MM.1S (cell line): ENCODE measurements around the gene TTI1.

Source experiments
- DNase-seq: peaks from one replicate; pipeline ENCODE4 v3.0.0-alpha.2; 2015
- H2AFZ ChIP-seq: fragments of 300-600 bp; sonication (generic); 2 replicates; pipeline ENCODE4 v1.6.0; 2016; ENCODE audit warnings: antibody characterized with exemption, low read length
- H3F3A ChIP-seq: fragments of 300-600 bp; sonication (generic); 2 replicates; pipeline ENCODE4 v1.6.1; 2016; ENCODE audit warnings: mild to moderate bottlenecking, antibody characterized with exemption, low read length, moderate library complexity, mixed read lengths; ENCODE audit not compliant: insufficient read depth
- H3K27ac ChIP-seq: fragments of 300-600 bp; sonication (generic); 2 replicates; pipeline ENCODE4 v1.5.1; 2016; ENCODE audit warnings: mild to moderate bottlenecking, low read length
- H3K27me3 ChIP-seq: fragments of 300-600 bp; sonication (generic); replicated peaks from 2 replicates; pipeline ENCODE4 v1.6.0; 2016; ENCODE audit warnings: low read length; ENCODE audit not compliant: insufficient read depth
- H3K36me3 ChIP-seq: fragments of 300-600 bp; sonication (generic); replicated peaks from 2 replicates; pipeline ENCODE4 v1.6.1; 2016; ENCODE audit warnings: mild to moderate bottlenecking, low read length, mixed read lengths; ENCODE audit not compliant: insufficient read depth
- H3K4me1 ChIP-seq: fragments of 300-600 bp; sonication (generic); 2 replicates; pipeline ENCODE4 v1.6.1; 2016; ENCODE audit warnings: low read length, mixed read lengths
- H3K4me2 ChIP-seq: fragments of 300-600 bp; sonication (generic); 2 replicates; pipeline ENCODE4 v1.6.0; 2016; ENCODE audit warnings: low read depth, low read length
- H3K4me3 ChIP-seq: fragments of 300-600 bp; sonication (generic); 2 replicates; pipeline ENCODE4 v1.5.1; 2016; ENCODE audit warnings: low read length, mixed read lengths
- H3K79me2 ChIP-seq: fragments of 300-600 bp; sonication (generic); 2 replicates; pipeline ENCODE4 v1.6.1; 2016; ENCODE audit warnings: mixed run types, low read length, mixed read lengths
- H3K9ac ChIP-seq: fragments of 300-600 bp; sonication (generic); 2 replicates; pipeline ENCODE4 v1.6.1; 2016; ENCODE audit warnings: low read length, mixed read lengths
- H3K9me2 ChIP-seq: fragments of 300-600 bp; sonication (generic); replicated peaks from 2 replicates; pipeline ENCODE4 v1.6.1; 2016; ENCODE audit warnings: mild to moderate bottlenecking, low read length, mixed read lengths; ENCODE audit not compliant: insufficient read depth
- H3K9me3 ChIP-seq: fragments of 300-600 bp; sonication (generic); replicated peaks from 2 replicates; pipeline ENCODE4 v1.6.1; 2016; ENCODE audit warnings: mild to moderate bottlenecking, low read length, mixed read lengths; ENCODE audit not compliant: insufficient read depth
- H4K20me1 ChIP-seq: fragments of 300-600 bp; sonication (generic); 2 replicates; pipeline ENCODE4 v1.6.1; 2016; ENCODE audit warnings: mild to moderate bottlenecking, low read length, moderate library complexity, mixed read lengths; ENCODE audit not compliant: insufficient read depth
- CTCF ChIP-seq: fragments of 300-600 bp; sonication (generic); IDR thresholded peaks from 2 replicates; pipeline ENCODE4 v1.5.1; 2016; ENCODE audit warnings: antibody characterized with exemption, low read length, mixed read lengths
- EZH2 ChIP-seq: fragments of 300-600 bp; sonication (generic); optimal IDR thresholded peaks from 2 replicates; pipeline ENCODE3; 2017; ENCODE audit warnings: low read depth, mild to moderate bottlenecking, antibody characterized with exemption, low read length, mixed read lengths
- EZH2phosphoT487 ChIP-seq: fragments of 300-600 bp; sonication (generic); IDR thresholded peaks from 2 replicates; pipeline ENCODE4 v1.6.1; 2018; ENCODE audit warnings: antibody characterized with exemption, low read length

The TTI1 gene

DNA sequence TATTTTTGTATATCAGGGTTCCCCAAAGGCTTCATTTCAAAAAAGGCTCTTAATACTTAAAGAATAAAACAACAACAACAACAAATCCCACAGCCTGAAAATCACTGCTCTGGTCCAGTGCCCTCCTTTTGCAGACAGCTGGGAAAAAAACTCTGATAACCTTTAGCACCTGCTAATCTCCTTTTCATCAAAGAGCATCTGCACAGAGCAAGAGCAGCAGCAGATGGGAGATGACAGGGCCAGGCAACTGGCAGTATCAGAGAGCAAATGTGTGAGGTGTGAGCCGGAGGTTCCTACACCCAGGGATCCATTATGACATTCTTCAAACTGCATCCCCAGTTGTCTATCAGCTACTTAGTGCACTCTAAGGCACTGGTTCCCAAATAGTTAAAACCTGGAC, 25.7 kb downstream of the TTI1 start:
- Histone ChIP-seq H2AFZ (no peak overlapping the region), H4K20me1 (no peaks in the 10 kb centered on the region), H3K36me3 (peaks cover 4% of the 10 kb centered on the region; the same call in 1 of the 2 replicates)

DNA sequence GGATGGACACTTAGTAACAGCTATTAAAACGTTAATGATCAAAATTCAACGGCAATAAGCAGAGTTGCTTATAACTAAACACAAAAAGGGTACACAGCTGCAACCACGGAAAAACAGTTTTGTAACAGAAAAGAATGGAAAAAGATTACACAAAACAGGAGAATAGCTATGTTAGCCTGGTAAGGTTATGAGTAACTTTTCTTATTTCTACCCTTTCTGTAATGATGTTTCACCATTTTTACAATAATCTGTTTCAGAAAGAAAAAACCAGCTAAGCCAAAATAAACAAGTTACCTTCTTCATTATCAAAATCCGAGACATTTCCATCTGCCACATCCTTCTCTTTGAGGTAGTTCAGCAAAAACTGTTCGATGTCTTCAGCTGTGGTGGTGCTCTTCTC, 27.4 kb downstream of the TTI1 start:
- Histone ChIP-seq H3K36me3 (peaks cover 3% of the 10 kb centered on the region; the same call in 1 of the 2 replicates), H3K27ac (no peak overlapping the region), H3K4me3 (no peak overlapping the region), H3K9me3 (no peaks in the 10 kb centered on the region), H3K9me2 (no peaks in the 10 kb centered on the region), H3K4me2 (no peak overlapping the region), H2AFZ (no peak overlapping the region), H3K4me1 (no peaks in the 10 kb centered on the region), H3K9ac (no peak overlapping the region), H4K20me1 (no peaks in the 10 kb centered on the region), H3K79me2 (peaks cover 33% of the 10 kb centered on the region), H3F3A (no peaks in the 10 kb centered on the region), H3K27me3 (no peaks in the 10 kb centered on the region)
- DNase-seq = no peak
- TF ChIP-seq EZH2 (no peak), CTCF (no peak), EZH2phosphoT487 (no peak)

More for the DNA sequence above, 25.7 kb downstream of the TTI1 start:
- H3K27ac ChIP-seq = no peak overlapping the region
- no peak overlapping the region for H3K4me2 ChIP-seq
- H3K9me3 ChIP-seq = no peaks in the 10 kb centered on the region
- peaks cover 42% of the 10 kb centered on the region for H3K79me2 ChIP-seq
- no peaks in the 10 kb centered on the region for H3K4me1 ChIP-seq
- no peaks in the 10 kb centered on the region for H3K9me2 ChIP-seq
- no peaks in the 10 kb centered on the region for H3K27me3 ChIP-seq
- TF ChIP-seq CTCF = no peak
- no peak for TF ChIP-seq EZH2phosphoT487
- TF ChIP-seq EZH2 = no peak
- DNase-seq = no peak
- no peaks in the 10 kb centered on the region for H3F3A ChIP-seq
- H3K4me3 ChIP-seq = no peak overlapping the region
- no peak overlapping the region for H3K9ac ChIP-seq

DNA sequence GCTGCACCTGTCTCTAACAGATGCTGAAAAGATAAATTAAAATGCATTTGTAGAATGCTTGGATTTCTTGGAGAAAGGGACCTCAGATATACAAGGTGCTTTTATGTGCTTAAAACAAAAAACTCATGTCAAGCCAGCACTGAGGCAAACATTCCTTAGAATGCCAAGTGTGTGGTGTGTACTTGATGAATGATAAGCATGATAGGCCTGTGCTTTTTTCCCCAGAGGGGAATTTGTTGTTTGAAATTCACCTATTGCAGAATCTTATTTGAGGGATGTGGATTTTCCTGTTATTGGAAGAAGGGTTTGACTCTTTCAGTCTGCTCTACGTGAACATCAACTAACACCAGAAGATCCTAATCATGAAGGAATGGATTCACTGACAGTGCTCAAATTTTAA, 28.8 kb downstream of the TTI1 start:
- Histone ChIP-seq H3K27ac (no peak overlapping the region), H3K36me3 (peaks cover 3% of the 10 kb centered on the region; the same call in 1 of the 2 replicates), H4K20me1 (no peaks in the 10 kb centered on the region), H3F3A (no peaks in the 10 kb centered on the region), H3K9me3 (no peaks in the 10 kb centered on the region), H3K9ac (no peak overlapping the region), H3K9me2 (no peaks in the 10 kb centered on the region), H3K4me2 (no peak overlapping the region), H3K79me2 (peaks cover 22% of the 10 kb centered on the region), H3K4me3 (no peak overlapping the region), H2AFZ (no peak overlapping the region), H3K27me3 (no peaks in the 10 kb centered on the region), H3K4me1 (no peaks in the 10 kb centered on the region)
- TF ChIP-seq EZH2phosphoT487 (no peak), CTCF (no peak), EZH2 (no peak)
- no peak for DNase-seq
